Fibroblast of villous mesenchyme (primary cell): ENCODE measurements around the gene PITPNC1. TPM values are rescaled to one million over a fixed set of nuclear protein-coding genes. Genes with fewer than 3 reads are reported as not detected.
A peak's percentile ranks its signal among the peaks of the same experiment; 100 is the strongest.

ENCODE experiments used
- DNase-seq: peaks from one replicate; pipeline ENCODE4 v3.0.0-alpha.2; 2010; ENCODE audit warnings: low read depth
- H3K4me3 ChIP-seq: 2 replicates; pipeline ENCODE4 v1.5.1; 2011; ENCODE audit warnings: low read depth, mild to moderate bottlenecking, low read length
- total RNA-seq: library from RNA; depleted of rRNA; stranded (reverse); fragments of >200 nt; gene quantifications from 2 replicates; pipeline ENCODE4 v1.2.3, GENCODE V29; 2012
- TF ChIP-seq, protein P1 (sequence below): IDR thresholded peaks from 2 replicates; pipeline ENCODE4 v1.5.1; 2012; ENCODE audit warnings: low read depth, mild to moderate bottlenecking, low read length; ENCODE audit not compliant: insufficient read depth

PITPNC1 gene
- total RNA-seq, 1 donor: 4.3 TPM

DNA sequence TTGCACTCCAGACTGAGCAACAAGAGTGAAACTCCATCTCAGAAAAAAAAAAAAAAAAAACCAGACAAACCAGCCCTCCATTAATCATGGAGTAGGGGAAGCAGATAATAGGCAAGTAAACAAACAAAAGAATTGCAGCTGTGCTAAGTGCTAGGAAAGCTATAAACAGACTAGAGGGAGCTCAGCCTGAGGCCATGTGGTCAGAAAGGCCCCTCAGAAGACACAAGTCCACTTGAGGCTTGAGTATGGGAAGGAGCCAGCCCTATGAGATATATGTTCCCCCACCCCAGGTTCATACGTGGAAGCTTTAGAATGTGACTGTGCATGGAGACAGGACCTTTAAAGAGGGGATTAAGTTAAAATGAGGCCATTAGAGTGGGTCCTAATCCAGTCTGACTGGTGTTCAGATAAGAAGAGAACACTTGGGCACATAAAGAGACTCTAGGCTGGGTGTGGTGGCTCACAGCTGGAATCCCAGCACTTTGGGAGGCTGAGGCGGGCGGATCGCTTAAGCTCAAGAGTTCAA, 208.1 kb downstream of the PITPNC1 start:
- TF ChIP-seq, protein P1, sequence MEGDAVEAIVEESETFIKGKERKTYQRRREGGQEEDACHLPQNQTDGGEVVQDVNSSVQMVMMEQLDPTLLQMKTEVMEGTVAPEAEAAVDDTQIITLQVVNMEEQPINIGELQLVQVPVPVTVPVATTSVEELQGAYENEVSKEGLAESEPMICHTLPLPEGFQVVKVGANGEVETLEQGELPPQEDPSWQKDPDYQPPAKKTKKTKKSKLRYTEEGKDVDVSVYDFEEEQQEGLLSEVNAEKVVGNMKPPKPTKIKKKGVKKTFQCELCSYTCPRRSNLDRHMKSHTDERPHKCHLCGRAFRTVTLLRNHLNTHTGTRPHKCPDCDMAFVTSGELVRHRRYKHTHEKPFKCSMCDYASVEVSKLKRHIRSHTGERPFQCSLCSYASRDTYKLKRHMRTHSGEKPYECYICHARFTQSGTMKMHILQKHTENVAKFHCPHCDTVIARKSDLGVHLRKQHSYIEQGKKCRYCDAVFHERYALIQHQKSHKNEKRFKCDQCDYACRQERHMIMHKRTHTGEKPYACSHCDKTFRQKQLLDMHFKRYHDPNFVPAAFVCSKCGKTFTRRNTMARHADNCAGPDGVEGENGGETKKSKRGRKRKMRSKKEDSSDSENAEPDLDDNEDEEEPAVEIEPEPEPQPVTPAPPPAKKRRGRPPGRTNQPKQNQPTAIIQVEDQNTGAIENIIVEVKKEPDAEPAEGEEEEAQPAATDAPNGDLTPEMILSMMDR: no peak
- DNase-seq: peak; percentile 51
- no peak overlapping the region for H3K4me3 ChIP-seq

DNA sequence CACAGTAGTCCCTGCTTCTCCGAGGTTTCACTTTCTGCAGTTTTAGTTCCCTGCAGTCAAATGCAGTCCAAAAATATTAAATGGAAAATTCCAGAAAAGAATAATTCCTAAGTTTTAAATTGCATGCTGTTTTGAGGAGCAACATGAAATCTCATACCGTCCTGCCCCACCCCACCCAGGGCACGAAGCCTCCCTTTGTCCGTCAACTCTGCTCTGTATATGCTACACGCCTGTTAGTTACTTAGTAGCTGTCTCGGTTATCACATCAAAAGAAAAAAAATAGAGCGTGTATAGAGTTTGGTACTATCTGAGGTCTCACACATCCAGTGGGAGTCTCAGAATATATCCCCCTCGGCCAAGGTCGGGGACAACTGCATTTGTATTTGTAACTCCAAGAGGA, 211.2 kb downstream of the PITPNC1 start:
- no peak for DNase-seq
- no peak overlapping the region for H3K4me3 ChIP-seq
- TF ChIP-seq, protein P1: no peak

DNA sequence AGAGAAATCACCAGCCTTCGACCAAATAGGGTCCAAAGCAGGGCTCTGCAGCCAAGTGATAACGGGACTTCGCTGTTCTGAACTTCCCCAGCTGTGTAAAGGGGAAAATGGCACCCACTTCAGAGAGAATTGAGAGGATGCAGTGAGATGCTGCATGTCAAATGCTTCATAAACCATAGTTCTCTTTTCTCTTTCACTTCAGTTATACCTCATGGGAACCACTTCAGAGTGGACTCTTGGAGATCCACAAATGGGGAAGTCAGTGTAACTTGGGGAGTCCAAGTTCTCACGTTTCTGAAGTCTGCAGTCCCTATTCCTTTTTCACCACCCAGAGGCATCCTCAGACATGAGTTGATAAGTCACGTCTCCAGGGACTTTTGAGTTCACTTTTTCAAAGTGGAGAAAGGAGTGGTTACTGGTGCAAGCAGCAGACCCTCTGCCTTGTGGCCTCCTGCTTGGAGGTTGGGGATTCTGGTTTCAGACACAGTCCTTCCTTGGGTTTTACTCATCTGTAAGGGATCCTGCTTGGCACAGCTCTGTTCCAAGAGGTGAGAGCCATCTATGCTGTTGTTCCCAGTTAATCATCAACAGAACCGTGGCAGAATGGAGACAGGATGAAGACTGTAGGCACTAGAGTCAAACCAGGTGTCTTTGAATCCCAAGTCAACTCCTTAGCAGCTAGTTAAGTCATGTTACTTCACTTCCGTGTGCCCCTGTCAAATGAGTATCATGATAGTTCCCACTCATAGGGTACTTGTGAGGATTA, 217.2 kb downstream of the PITPNC1 start:
- TF ChIP-seq, protein P1: no peak
- no peak overlapping the region for H3K4me3 ChIP-seq
- no peak for DNase-seq

DNA sequence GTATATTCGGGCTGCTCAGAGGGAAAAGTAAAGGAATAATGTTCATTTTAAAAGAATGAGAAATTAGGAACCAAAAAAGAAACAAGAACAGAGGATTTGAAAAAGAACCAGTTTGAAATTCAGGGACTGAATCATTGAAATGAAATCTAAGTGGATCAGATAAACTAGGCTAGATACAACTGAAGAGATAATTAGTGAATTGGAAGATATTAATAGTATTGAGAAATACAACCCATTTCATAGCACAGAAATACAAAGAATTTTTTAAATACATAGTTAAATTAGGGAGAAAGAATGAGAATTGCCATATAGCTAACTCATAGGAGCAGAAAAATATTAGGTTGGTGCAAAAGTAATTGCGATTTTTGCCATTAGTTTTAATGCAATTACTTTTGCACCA, 223.3 kb downstream of the PITPNC1 start:
- DNase-seq: no peak
- TF ChIP-seq, protein P1: no peak

DNA sequence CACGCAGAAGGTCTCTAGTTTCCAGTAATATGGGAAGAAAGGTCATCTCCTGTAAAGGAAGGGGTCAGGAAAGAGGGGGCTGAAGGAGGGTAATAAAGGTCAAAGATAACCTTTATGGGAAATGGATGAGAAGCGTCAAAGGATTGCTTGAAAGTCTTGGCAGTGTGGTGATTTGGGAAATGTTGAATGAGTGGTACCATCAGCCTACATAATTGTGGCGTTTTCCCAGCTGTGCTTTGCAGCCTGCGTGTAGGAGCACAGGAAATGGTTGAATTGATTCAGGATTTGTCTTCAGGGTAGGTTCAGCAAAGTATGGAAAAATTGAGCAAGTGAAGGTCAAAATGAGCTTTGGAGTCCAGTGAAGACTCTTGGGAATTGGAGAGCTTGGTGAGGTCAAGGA, 224.8 kb downstream of the PITPNC1 start:
- no peak overlapping the region for H3K4me3 ChIP-seq
- TF ChIP-seq, protein P1: no peak
- no peak for DNase-seq

More for the DNA sequence above, 223.3 kb downstream of the PITPNC1 start:
- H3K4me3 ChIP-seq: no peak overlapping the region

DNA sequence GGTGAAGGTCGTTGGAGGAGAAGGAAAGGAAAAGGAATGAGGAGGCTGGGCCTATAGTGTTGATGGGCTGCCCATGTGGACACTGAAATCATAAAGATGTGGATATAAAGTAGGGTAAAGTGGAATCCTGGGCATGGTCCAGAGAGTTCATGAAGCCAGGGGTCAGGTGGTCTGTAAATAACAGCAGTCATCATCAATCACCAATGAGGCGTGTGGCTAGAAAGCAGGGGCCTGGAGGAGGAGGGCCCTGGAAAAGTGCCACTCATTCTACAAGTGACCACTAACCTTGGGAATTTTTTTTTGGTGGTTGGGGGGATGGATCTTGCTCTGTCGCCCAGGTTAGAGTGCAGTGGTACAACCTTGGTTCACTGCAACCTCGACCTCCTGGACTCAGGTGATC, 225.4 kb downstream of the PITPNC1 start:
- no peak for DNase-seq
- TF ChIP-seq, protein P1: no peak
- no peak overlapping the region for H3K4me3 ChIP-seq

DNA sequence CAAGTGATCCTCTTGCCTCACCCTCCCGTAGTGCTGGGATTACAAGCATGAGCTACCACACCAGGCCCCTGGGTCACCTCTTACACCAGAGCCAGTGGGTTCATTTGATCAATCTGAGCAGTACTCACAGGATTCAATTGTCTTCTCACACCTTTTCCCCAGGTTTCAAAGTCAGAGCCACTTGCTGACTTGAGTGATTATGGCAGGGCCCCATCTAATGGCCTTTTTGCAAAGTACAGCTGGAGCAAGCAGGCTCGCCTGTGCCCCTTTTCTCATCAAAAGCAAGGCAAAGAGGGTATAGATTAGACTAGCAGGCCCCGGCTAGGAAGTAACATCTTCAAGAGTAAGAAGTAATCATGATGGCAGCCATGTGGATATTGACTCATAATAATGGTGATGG, 225.9 kb downstream of the PITPNC1 start:
- H3K4me3 ChIP-seq: no peak overlapping the region

More for the DNA sequence above, 225.9 kb downstream of the PITPNC1 start:
- peak; percentile 59 for DNase-seq
- TF ChIP-seq, protein P1: peak; percentile 58
